Mucosa of rectum (tissue), 2 donors: ENCODE measurements around the gene KCMF1.
"Not testable (repeated sequence)": the region's sequence is repeated elsewhere in the genome, so short reads cannot be mapped to it uniquely, and the experiment has no call there.

Source experiments
- H3K27ac ChIP-seq, 2 donors: one replicate each; pipeline ENCODE4 v1.7.0; 2013; ENCODE audit warnings: inconsistent platforms in 2 of 2, low read depth in 2 of 2, low read length in 2 of 2
- H3K27me3 ChIP-seq, 2 donors: one replicate each; pipeline ENCODE4 v1.7.0; 2013; ENCODE audit warnings: low read length in 2 of 2; ENCODE audit not compliant: control insufficient read depth in 2 of 2, insufficient read depth in 2 of 2
- H3K36me3 ChIP-seq, 2 donors: one replicate each; pipeline ENCODE4 v1.7.0; 2013; ENCODE audit warnings: low read length in 2 of 2; ENCODE audit not compliant: control insufficient read depth in 2 of 2, insufficient read depth in 2 of 2
- H3K4me1 ChIP-seq, 2 donors: one replicate each; pipeline ENCODE4 v1.7.0; 2013; ENCODE audit warnings: low read length in 2 of 2, mild to moderate bottlenecking in 1 of 2; ENCODE audit not compliant: control insufficient read depth in 2 of 2, insufficient read depth in 2 of 2
- H3K4me3 ChIP-seq, 2 donors: one replicate each; pipeline ENCODE4 v1.7.0; 2013; ENCODE audit warnings: low read length in 2 of 2
- H3K9ac ChIP-seq, 2 donors: one replicate each; pipeline ENCODE4 v1.7.0; 2013; ENCODE audit warnings: low read length in 2 of 2, low read depth in 1 of 2, mild to moderate bottlenecking in 1 of 2
- H3K9me3 ChIP-seq, 2 donors: one replicate each; pipeline ENCODE4 v1.7.0; 2013; ENCODE audit warnings: low read length in 2 of 2; ENCODE audit not compliant: control insufficient read depth in 2 of 2
- donor health status: healthy.
- donor health status: Normal muscosa, but diverticular disease.

The KCMF1 gene

GRCh38 chr2:84940088-84940470 lies 30.9 kb upstream of the KCMF1 start:
- Histone ChIP-seq H3K4me1 (peaks cover 24 to 26% of the 10 kb centered on the region in 2 donors), H3K27ac (peak overlapping the region; percentile 85 to 90), H3K4me3 (peak overlapping the region in 1 of 2 donors; percentile 60), H3K27me3 (no peaks in the 10 kb centered on the region), H3K36me3 (no peaks in the 10 kb centered on the region), H3K9me3 (no peaks in the 10 kb centered on the region), H3K9ac (peak overlapping the region; percentile 43 to 57)

GRCh38 chr2:84940831-84941412 lies 30.0 kb upstream of the KCMF1 start:
- Histone ChIP-seq H3K27ac (peak overlapping the region; percentile 39 to 77), H3K36me3 (no peaks in the 10 kb centered on the region), H3K27me3 (no peaks in the 10 kb centered on the region), H3K9ac (peak overlapping the region; percentile 24 to 44), H3K4me1 (peaks cover 27% of the 10 kb centered on the region in 2 donors), H3K4me3 (no peak overlapping the region), H3K9me3 (no peaks in the 10 kb centered on the region)

GRCh38 chr2:84942166-84942565 lies 28.8 kb upstream of the KCMF1 start:
- no peak overlapping the region for H3K9ac ChIP-seq
- H3K9me3 ChIP-seq, result no peaks in the 10 kb centered on the region
- no peak overlapping the region for H3K4me3 ChIP-seq
- no peak overlapping the region for H3K27ac ChIP-seq
- H3K4me1 ChIP-seq, result peaks cover 36 to 38% of the 10 kb centered on the region in 2 donors
- no peaks in the 10 kb centered on the region for H3K36me3 ChIP-seq
- H3K27me3 ChIP-seq, result no peaks in the 10 kb centered on the region

- Histone ChIP-seq H3K4me3 (no peak overlapping the region), H3K27ac (no peak overlapping the region), H3K27me3 (no peaks in the 10 kb centered on the region), H3K9me3 (no peaks in the 10 kb centered on the region), H3K9ac (no peak overlapping the region), H3K4me1 (peaks cover 36 to 38% of the 10 kb centered on the region in 2 donors), H3K36me3 (no peaks in the 10 kb centered on the region)
Measured at GRCh38 chr2:84942964-84943421, 28.0 kb upstream of the KCMF1 start.

- H3K4me3 ChIP-seq, result no peak overlapping the region
- H3K9me3 ChIP-seq, result no peaks in the 10 kb centered on the region
- H3K9ac ChIP-seq, result no peak overlapping the region
- H3K27me3 ChIP-seq, result no peaks in the 10 kb centered on the region
- H3K36me3 ChIP-seq, result no peaks in the 10 kb centered on the region
- H3K4me1 ChIP-seq, result peaks cover 31 to 33% of the 10 kb centered on the region in 2 donors
- peak overlapping the region in 1 of 2 donors; percentile 67 for H3K27ac ChIP-seq
Measured at GRCh38 chr2:84944295-84944909, 26.6 kb upstream of the KCMF1 start.

GRCh38 chr2:84945838-84946203 lies 25.1 kb upstream of the KCMF1 start:
- H3K9me3 ChIP-seq, H3K27me3 ChIP-seq, H3K36me3 ChIP-seq: not testable (repeated sequence)
- H3K4me1 ChIP-seq, result peaks cover 18 to 22% of the 10 kb centered on the region in 2 donors
- peak overlapping the region in 1 of 2 donors; percentile 28 for H3K9ac ChIP-seq
- peak overlapping the region; percentile 83 to 93 for H3K27ac ChIP-seq
- peak overlapping the region in 1 of 2 donors; percentile 44 for H3K4me3 ChIP-seq

- H3K9ac ChIP-seq, result peak overlapping the region; percentile 38 to 59
- no peaks in the 10 kb centered on the region for H3K36me3 ChIP-seq
- H3K27me3 ChIP-seq, result no peaks in the 10 kb centered on the region
- peaks cover 13 to 17% of the 10 kb centered on the region in 2 donors for H3K4me1 ChIP-seq
- H3K27ac ChIP-seq, result peak overlapping the region; percentile 83 to 93
- peak overlapping the region; percentile 27 to 44 for H3K4me3 ChIP-seq
- no peaks in the 10 kb centered on the region for H3K9me3 ChIP-seq
Measured at GRCh38 chr2:84946204-84947009, 24.6 kb upstream of the KCMF1 start.

- H3K4me1 ChIP-seq, result peaks cover 12 to 16% of the 10 kb centered on the region in 2 donors
- no peaks in the 10 kb centered on the region for H3K36me3 ChIP-seq
- no peaks in the 10 kb centered on the region for H3K27me3 ChIP-seq
- H3K27ac ChIP-seq, result peak overlapping the region; percentile 83 to 93
- no peaks in the 10 kb centered on the region for H3K9me3 ChIP-seq
- H3K9ac ChIP-seq, result peak overlapping the region; percentile 38 to 59
- H3K4me3 ChIP-seq, result peak overlapping the region in 1 of 2 donors; percentile 20
Measured at GRCh38 chr2:84947010-84947593, 23.9 kb upstream of the KCMF1 start.

GRCh38 chr2:84953535-84953934 lies 17.4 kb upstream of the KCMF1 start:
- no peaks in the 10 kb centered on the region for H3K9me3 ChIP-seq
- no peak overlapping the region for H3K4me3 ChIP-seq
- H3K36me3 ChIP-seq, result no peaks in the 10 kb centered on the region
- H3K27ac ChIP-seq, result no peak overlapping the region
- H3K27me3 ChIP-seq, result no peaks in the 10 kb centered on the region
- peaks cover 0 to 9% of the 10 kb centered on the region in 2 donors for H3K4me1 ChIP-seq
- no peak overlapping the region for H3K9ac ChIP-seq

- H3K27me3 ChIP-seq, result no peaks in the 10 kb centered on the region
- H3K36me3 ChIP-seq, result no peaks in the 10 kb centered on the region
- no peak overlapping the region for H3K27ac ChIP-seq
- no peak overlapping the region for H3K9ac ChIP-seq
- H3K4me1 ChIP-seq, result peaks cover 0 to 13% of the 10 kb centered on the region in 2 donors
- no peaks in the 10 kb centered on the region for H3K9me3 ChIP-seq
- H3K4me3 ChIP-seq, result no peak overlapping the region
Measured at GRCh38 chr2:84954329-84954728, 16.6 kb upstream of the KCMF1 start.
